ENCODE results near the gene SLC8B1. TPM values are rescaled to one million over a fixed set of nuclear protein-coding genes. Genes with fewer than 3 reads are reported as not detected.

SLC8B1 gene
- polyA plus RNA-seq, 1 donor from 2014 or later: 1.1 TPM

DNA sequence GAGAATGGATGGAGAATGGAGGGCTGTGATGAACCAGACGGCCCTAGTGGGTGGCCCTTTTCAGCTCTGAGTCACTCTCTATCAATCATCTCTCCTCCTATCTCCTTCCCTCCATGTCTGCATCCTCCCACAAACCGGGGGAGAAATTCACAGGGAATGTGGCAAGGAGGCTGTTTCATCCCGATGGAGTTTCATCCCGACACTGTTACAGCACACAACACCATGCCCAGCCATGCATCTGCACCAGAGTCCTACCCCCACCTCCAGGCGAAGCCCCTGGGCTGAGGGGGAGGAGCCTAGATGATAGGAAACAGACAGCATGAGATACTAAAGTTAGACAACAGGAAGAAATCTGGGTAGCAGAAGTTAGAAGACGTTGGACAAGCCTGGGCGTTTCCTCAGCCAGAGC, 20.8 kb downstream of the SLC8B1 start:
- Histone ChIP-seq H3K9ac (ENCODE audit: low read length) (no peak overlapping the region), H3K79me2 (replicated peaks; ENCODE audit: insufficient read depth, low read length) (no peaks in the 10 kb centered on the region), H4K20me1 (ENCODE audit: insufficient read depth) (no peaks in the 10 kb centered on the region), H2AFZ (ENCODE audit: low read depth, low read length) (no peak overlapping the region), H3F3A (ENCODE audit: insufficient read depth, low read length, poor library complexity, severe bottlenecking) (no peaks in the 10 kb centered on the region), H3K36me3 (ENCODE audit: insufficient read depth, low read length) (no peaks in the 10 kb centered on the region), H3K27me3 (ENCODE audit: insufficient read depth, low read depth, low read length) (no peaks in the 10 kb centered on the region), H3K9me2 (ENCODE audit: insufficient read depth, low read length) (no peaks in the 10 kb centered on the region), H3K4me3 (ENCODE audit: low read length) (no peak overlapping the region), H3K9me3 (ENCODE audit: low read length) (no peaks in the 10 kb centered on the region), H3K4me2 (ENCODE audit: low read length) (no peak overlapping the region), H3K27ac (ENCODE audit: low read length) (no peak overlapping the region)
- TF ChIP-seq TAF1 (IDR thresholded peaks at IDR 0.05; ENCODE audit: low read depth) (no peak), REST (IDR thresholded peaks at IDR 0.05; ENCODE audit: borderline replicate concordance) (no peak), EP300 (conservative IDR thresholded peaks at IDR 0.05; ENCODE audit: poor library complexity, severe bottlenecking) (no peak), RAD21 (conservative IDR thresholded peaks at IDR 0.05) (no peak), EZH2 (IDR thresholded peaks at IDR 0.05; ENCODE audit: borderline replicate concordance, insufficient read depth, low read length, poor library complexity, severe bottlenecking) (no peak), MXI1 (conservative IDR thresholded peaks at IDR 0.05; ENCODE audit: poor library complexity, severe bottlenecking) (no peak), SMC3 (conservative IDR thresholded peaks at IDR 0.05; ENCODE audit: poor library complexity) (no peak), POLR2AphosphoS5 (IDR thresholded peaks at IDR 0.05) (no peak)
- TF ChIP-seq, protein P1, sequence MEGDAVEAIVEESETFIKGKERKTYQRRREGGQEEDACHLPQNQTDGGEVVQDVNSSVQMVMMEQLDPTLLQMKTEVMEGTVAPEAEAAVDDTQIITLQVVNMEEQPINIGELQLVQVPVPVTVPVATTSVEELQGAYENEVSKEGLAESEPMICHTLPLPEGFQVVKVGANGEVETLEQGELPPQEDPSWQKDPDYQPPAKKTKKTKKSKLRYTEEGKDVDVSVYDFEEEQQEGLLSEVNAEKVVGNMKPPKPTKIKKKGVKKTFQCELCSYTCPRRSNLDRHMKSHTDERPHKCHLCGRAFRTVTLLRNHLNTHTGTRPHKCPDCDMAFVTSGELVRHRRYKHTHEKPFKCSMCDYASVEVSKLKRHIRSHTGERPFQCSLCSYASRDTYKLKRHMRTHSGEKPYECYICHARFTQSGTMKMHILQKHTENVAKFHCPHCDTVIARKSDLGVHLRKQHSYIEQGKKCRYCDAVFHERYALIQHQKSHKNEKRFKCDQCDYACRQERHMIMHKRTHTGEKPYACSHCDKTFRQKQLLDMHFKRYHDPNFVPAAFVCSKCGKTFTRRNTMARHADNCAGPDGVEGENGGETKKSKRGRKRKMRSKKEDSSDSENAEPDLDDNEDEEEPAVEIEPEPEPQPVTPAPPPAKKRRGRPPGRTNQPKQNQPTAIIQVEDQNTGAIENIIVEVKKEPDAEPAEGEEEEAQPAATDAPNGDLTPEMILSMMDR (IDR thresholded peaks at IDR 0.05; ENCODE audit: poor library complexity, severe bottlenecking): no peak

DNA sequence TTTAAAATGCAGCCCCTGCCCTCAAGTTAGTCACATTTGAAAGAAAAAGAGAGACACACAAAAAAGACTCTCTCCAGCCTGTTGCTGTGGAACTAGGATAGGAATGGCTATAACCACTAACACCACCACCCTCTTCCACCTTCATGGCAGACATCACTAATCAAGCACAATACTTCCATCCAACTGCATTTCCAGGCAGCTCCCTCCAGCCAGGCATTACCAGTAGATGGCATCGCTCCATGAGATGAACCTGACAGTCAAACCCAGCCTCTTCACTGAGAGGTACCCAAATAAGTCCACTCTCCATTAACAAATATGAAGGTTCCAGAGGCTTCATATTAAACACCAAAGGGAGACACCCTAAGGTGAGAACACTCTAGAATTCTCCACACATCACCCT, 24.4 kb downstream of the SLC8B1 start:
- no peaks in the 10 kb centered on the region for H4K20me1 ChIP-seq (ENCODE audit: insufficient read depth)
- H3K27me3 ChIP-seq (ENCODE audit: insufficient read depth, low read depth, low read length): no peaks in the 10 kb centered on the region
- H3K9me3 ChIP-seq (ENCODE audit: low read length): no peaks in the 10 kb centered on the region
- no peaks in the 10 kb centered on the region for H3K79me2 ChIP-seq (replicated peaks; ENCODE audit: insufficient read depth, low read length)
- no peak overlapping the region for H3K9ac ChIP-seq (ENCODE audit: low read length)
- no peak overlapping the region for H3K27ac ChIP-seq (ENCODE audit: low read length)
- no peaks in the 10 kb centered on the region for H3K36me3 ChIP-seq (ENCODE audit: insufficient read depth, low read length)
- TF ChIP-seq SMC3 (conservative IDR thresholded peaks at IDR 0.05; ENCODE audit: poor library complexity) (no peak), MXI1 (conservative IDR thresholded peaks at IDR 0.05; ENCODE audit: poor library complexity, severe bottlenecking) (no peak), EP300 (conservative IDR thresholded peaks at IDR 0.05; ENCODE audit: poor library complexity, severe bottlenecking) (no peak)
- no peak overlapping the region for H2AFZ ChIP-seq (ENCODE audit: low read depth, low read length)
- no peak overlapping the region for H3K4me3 ChIP-seq (ENCODE audit: low read length)
- H3K4me2 ChIP-seq (ENCODE audit: low read length): no peak overlapping the region
- H3F3A ChIP-seq (ENCODE audit: insufficient read depth, low read length, poor library complexity, severe bottlenecking): no peaks in the 10 kb centered on the region
- no peaks in the 10 kb centered on the region for H3K9me2 ChIP-seq (ENCODE audit: insufficient read depth, low read length)

DNA sequence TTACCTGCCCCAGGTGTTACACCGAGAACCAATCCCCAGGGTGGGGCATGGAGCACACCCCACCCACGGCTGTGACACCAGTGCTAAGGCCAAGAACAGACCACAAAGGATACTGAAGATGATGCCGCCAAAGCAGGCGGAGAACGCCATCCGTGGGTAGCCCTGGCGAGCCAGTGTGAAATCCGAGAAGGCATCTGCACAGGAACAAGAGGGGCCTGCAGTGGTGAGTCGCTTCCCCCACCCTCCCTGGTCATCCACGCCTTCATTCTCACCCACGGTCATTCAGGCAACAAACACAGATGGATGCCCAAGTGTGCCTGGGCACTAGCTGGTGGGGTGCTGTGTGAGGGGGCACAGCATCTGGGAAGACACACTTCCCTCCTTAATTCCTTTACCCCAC, 28.5 kb downstream of the SLC8B1 start:
- H3K27ac ChIP-seq (ENCODE audit: low read length): no peak overlapping the region
- no peak overlapping the region for H2AFZ ChIP-seq (ENCODE audit: low read depth, low read length)
- TF ChIP-seq RAD21 (conservative IDR thresholded peaks at IDR 0.05): no peak
- TF ChIP-seq, protein P1 (IDR thresholded peaks at IDR 0.05; ENCODE audit: poor library complexity, severe bottlenecking): no peak
- no peak for TF ChIP-seq EZH2 (IDR thresholded peaks at IDR 0.05; ENCODE audit: borderline replicate concordance, insufficient read depth, low read length, poor library complexity, severe bottlenecking)
- no peak for TF ChIP-seq TAF1 (IDR thresholded peaks at IDR 0.05; ENCODE audit: low read depth)
- TF ChIP-seq POLR2AphosphoS5 (IDR thresholded peaks at IDR 0.05): no peak
- no peak for TF ChIP-seq MXI1 (conservative IDR thresholded peaks at IDR 0.05; ENCODE audit: poor library complexity, severe bottlenecking)
- TF ChIP-seq REST (IDR thresholded peaks at IDR 0.05; ENCODE audit: borderline replicate concordance): no peak
- TF ChIP-seq SMC3 (conservative IDR thresholded peaks at IDR 0.05; ENCODE audit: poor library complexity): no peak
- TF ChIP-seq EP300 (conservative IDR thresholded peaks at IDR 0.05; ENCODE audit: poor library complexity, severe bottlenecking): no peak
- no peaks in the 10 kb centered on the region for H3K79me2 ChIP-seq (replicated peaks; ENCODE audit: insufficient read depth, low read length)
- H3F3A ChIP-seq (ENCODE audit: insufficient read depth, low read length, poor library complexity, severe bottlenecking): no peaks in the 10 kb centered on the region
- H3K4me2 ChIP-seq (ENCODE audit: low read length): no peak overlapping the region
- H3K36me3 ChIP-seq (ENCODE audit: insufficient read depth, low read length): no peaks in the 10 kb centered on the region
- no peaks in the 10 kb centered on the region for H3K9me3 ChIP-seq (ENCODE audit: low read length)
- no peak overlapping the region for H3K4me3 ChIP-seq (ENCODE audit: low read length)
- H4K20me1 ChIP-seq (ENCODE audit: insufficient read depth): no peaks in the 10 kb centered on the region
- H3K9ac ChIP-seq (ENCODE audit: low read length): no peak overlapping the region
- peaks cover 3% of the 10 kb centered on the region for H3K27me3 ChIP-seq (ENCODE audit: insufficient read depth, low read depth, low read length)
- no peaks in the 10 kb centered on the region for H3K9me2 ChIP-seq (ENCODE audit: insufficient read depth, low read length)

Data from neural cell (in vitro differentiated cells).